ENCODE data around the gene SRR.
A peak's percentile ranks its signal among the peaks of the same experiment; 100 is the strongest.
"Not testable (repeated sequence)": the region's sequence is repeated elsewhere in the genome, so short reads cannot be mapped to it uniquely, and the experiment has no call there.

Gene SRR

DNA sequence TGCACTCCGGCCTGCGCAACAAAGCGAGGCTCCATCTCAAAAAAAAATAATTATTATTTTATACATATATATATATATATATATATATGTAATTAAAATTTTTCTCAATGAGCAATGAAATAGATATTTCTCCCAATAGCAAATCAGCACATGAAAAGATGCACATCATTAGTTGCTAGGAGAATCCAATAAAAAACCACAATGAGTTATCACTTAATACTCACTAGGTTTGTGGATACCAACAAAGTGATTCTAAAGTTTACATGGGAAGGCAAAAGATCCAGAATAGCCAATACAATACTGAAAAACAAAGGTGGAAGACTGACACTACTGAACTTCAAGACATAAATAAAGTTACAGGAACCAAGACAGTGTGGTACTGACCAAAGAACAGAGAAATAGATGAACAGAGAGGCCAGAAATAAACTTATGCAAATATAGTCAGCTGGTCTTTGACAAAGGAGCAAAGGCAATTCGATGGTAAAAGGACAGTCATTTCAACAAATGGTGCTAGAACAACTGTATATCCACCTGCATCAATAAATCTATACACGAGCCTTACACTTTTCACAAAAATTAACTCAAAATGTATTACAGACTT, 13.8 kb upstream of the SRR start:
- FAIRE-seq: peak; percentile 74
- no peak for DNase-seq (ENCODE audit: insufficient read length, low spot score)

DNA sequence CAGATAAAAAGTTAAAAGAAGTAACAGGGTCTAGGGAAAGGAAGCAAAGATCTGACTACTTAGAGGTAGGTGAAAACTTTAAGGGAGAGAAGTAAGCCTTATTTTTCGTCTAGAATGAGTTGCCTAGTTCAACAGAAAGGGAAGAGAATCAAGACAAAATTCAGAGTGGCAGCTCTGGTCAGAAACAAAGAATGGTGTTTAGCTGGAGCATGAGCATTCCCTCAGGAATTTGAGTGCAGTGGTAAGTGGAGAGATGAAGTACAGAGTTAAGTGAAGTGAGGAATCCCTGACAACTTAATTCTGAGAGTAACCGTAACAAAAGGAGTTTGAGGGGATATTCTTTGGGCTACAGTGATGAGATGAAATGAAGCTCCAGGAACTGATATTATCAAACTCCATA, 11.7 kb upstream of the SRR start:
- DNase-seq (ENCODE audit: insufficient read length, low spot score): no peak
- no peak for FAIRE-seq

DNA sequence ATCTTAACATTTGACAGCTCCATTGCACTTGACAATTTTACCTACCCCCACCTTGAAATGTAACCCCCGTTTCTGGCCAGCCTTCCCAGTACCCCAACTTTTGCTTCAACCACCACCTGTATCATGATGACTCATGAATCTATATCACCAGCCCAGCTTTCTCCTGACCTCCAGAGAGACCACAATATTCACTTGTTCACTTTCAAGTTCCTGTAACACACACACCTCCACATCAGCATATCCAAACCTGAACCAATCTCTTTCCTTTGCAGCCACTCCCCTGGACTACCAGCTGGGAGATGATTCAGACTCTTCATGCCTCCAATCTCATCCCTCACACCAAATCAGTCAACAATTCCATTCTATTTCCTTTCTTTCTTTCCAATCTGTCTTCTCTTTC, 8.2 kb upstream of the SRR start:
- FAIRE-seq (peak; percentile 33), DNase-seq (ENCODE audit: insufficient read length, low spot score) (no peak)

DNA sequence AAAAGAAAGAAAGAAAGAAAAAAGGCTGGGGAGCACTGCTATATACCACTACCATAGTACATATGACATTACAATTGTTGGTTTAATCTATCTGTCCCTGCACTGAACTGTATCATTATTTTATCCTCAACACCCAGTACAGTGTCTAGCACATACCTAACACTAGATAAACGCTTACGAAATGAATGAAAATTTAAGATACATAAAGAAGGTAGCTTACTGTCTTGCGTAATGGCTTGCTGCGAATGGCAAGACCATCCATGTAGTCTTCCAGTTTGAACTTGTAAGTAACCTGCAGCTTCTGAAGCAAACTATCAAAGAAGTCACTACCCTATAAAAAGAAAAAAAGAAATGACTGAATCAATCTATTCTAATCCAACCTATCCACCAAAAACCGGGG, 6.7 kb upstream of the SRR start:
- DNase-seq (ENCODE audit: insufficient read length, low spot score) (no peak), FAIRE-seq (no peak)

DNA sequence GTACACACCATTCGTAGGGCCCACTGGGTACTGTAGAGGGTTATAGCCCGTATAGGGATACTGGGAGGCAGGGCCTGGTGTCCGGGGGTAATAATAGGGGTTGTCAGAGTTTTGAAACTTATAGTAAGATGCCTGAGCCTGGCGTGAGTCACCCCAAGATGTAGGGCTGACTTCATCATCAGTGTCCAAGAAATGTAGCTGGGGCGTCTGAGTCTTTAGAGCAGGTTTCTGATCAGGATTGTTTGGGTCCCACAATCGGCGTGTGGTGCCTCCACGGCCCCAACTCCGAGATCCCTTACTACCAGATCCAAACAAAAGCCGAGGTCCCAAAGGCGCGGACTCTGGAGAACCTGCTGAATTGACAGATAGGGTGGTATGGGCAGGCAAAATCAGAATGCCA, 4.6 kb upstream of the SRR start:
- no peak for DNase-seq (ENCODE audit: insufficient read length, low spot score)
- no peak for FAIRE-seq

DNA sequence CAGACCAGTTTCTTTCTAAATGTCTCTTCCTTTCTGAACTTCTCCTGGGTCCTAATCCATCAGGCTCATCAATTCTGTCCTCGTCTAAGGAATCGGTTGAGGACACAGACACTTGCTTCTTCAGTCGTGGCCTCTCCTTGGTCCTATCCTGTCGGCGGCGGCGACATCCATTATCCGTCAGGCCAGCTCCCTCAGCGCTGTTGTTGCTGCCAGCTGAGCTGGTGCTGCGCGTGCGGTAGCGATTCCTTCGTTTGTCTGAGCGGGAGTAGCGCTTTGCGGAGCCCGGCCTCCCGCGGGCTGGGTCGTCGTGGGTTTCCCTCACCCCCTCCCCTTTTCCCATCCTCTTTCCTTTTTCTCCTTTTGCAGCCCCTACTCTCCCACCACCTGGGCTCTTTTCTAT, 4.0 kb upstream of the SRR start:
- FAIRE-seq (no peak), DNase-seq (ENCODE audit: insufficient read length, low spot score) (no peak)

DNA sequence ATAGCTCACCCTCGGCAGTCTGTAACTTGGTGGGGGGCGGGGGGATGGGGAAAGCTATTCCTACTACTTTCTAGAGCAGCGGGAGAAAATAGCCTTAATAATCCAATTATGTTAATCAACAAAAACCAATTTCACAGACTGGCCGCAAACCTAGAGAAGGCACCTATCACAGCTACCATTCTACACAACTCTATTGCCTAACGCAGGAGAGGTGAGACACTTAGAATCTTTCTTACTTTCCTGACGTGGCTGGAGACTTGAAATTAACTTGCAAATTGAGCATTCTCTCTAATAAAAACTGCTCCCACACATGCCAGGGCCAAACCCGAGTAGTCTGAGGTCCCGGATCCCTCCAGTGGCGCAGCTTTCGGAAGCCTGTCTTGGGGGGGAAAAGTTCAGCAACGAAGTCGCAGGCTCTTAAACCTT, 959 bp upstream of the SRR start:
- FAIRE-seq (peak; percentile 68), DNase-seq (ENCODE audit: insufficient read length, low spot score) (no peak)

DNA sequence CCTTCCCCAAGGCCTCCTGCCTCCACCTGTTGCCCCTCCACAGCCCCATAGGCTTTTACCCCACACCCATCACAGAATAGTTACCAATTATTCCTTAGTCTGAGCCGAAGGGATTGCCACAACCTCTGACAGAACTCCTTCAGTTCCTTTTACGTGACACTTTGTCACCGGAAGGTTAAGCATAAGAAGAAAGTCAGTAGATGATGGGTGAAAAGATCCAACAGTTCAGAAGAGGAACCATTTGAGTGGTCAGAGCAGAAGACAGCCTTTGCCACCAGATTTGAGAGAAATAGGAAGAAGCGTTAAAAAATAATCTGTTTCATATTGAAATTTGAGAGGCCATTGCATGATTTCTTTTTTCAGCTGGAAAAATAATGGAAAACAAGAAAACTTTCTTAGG, 1.2 kb downstream of the SRR start:
- no peak for DNase-seq (ENCODE audit: insufficient read length, low spot score)
- FAIRE-seq: no peak

DNA sequence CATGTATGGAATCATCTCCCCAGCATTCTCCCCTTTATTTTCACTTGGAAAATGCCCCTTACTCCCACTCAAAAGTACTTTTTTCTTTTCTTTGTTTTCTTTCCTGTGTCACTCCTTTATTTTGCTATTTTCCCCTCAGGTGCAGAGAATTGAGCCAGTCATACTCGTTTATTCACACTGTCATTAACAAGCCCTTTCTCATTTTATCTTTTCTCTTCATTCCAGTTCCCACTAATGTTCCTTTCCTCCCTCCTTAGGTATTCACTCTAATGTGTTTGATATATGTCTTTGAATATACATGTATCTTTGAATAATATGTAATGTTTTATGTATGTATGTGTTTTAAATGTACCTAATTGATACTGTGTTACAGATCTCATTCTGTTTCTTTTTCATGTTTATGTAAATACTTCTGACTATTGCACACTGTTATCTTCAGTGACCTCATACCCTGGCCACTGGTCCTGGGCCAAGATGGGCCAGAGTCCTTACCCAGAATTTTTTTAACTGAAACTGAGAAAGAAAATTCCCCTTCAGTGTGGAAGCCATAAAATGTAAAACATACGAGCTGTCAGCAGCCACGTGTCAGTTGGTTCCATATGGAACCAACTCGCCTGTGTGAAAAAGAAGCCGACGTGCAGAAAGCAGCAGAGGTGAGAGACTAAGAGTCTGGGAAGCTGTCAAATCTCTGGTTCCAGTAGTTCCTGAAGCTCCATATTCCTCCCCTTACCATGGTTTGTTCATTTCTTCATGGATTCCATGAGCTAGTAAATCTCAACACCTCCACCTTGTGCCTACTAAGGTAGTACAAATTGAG, 5.8 kb downstream of the SRR start:
- DNase-seq (ENCODE audit: insufficient read length, low spot score) (no peak), FAIRE-seq (no peak)

DNA sequence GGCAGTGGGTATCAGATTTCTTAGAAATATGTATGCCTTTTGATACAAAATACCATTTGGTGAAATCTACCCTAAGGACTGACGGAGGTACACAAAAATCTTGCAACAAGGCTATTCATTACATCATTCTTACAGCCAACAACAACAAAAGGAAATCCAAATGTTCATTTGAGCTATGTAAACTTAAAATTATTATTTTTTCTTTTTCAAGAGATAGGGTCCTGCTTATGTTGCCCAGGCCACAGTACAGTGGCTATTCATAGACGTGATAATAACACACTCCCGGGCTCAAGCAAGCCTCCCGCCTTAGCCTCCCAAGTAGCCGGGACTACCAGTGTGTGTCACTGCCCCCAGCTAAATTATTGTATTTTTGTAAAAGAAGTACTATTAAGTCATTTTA, 9.0 kb downstream of the SRR start:
- FAIRE-seq: no peak

DNA sequence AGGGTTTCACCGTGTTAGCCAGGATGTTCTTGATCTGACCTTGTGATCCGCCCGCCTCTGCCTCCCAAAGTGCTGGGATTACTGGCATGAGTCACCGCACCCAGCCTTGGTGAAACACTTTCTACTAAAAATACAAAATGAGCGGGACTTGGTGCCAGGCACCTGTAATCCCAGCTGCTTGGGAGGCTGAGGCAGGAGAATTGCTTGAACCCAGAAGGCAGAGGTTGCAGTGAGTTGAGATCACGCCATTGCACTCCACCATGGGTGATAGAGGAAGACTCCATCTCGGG, 13.1 kb downstream of the SRR start:
- not testable (repeated sequence) for DNase-seq (ENCODE audit: insufficient read length, low spot score); FAIRE-seq

More for the DNA sequence above, 9.0 kb downstream of the SRR start:
- no peak for DNase-seq (ENCODE audit: insufficient read length, low spot score)

DNA sequence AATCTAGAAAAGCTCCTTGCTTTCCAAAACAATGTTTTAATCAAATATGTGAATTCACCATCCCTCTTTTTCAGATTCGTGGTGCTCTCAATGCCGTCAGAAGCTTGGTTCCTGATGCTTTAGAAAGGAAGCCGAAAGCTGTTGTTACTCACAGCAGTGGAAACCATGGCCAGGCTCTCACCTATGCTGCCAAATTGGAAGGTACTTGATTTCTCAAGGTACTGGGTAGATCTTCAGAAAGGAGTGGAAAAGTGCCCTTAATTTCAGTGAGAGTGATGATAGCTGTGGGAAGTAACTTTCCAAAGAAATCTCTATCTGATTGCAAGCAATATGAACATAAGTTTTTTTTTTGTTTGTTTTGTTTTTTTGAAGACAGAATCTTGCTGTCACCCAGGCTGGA, 14.0 kb downstream of the SRR start:
- no peak for DNase-seq (ENCODE audit: insufficient read length, low spot score)
- FAIRE-seq: no peak

DNA sequence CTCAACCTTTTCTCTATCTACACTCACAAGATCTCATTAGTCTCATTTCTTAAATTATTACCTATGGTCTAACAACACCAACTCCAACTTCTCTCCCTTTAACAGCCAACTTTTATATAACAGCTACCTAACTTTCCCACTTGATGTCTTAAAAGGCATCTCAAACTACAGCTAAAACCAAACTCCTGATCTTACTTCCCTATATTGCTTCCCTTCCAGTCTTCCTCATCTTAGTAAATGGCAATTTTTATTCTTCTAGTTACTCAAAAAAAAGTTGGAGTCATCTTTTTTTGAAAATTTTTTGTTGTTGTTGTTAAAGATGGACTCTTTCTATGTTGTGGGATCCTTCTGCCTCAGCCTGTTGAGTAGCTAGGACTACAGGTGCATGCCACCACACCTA, 15.3 kb downstream of the SRR start:
- FAIRE-seq: no peak
- no peak for DNase-seq (ENCODE audit: insufficient read length, low spot score)

DNA sequence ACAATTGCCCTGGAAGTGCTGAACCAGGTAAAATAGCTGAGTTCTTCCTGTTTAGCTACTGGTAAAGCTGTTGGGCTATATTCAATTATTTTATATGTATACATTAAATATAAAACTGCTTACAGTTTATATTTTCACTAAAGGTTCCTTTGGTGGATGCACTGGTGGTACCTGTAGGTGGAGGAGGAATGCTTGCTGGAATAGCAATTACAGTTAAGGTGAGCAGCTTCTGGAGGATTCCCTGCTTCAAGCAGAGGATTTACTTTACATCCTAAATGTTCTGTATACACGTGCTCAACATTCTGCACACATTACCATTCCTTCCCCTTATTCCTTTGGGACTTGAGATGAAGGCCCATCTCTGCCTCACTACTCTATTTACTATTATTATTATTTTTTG, 17.6 kb downstream of the SRR start:
- FAIRE-seq (no peak), DNase-seq (ENCODE audit: insufficient read length, low spot score) (no peak)

DNA sequence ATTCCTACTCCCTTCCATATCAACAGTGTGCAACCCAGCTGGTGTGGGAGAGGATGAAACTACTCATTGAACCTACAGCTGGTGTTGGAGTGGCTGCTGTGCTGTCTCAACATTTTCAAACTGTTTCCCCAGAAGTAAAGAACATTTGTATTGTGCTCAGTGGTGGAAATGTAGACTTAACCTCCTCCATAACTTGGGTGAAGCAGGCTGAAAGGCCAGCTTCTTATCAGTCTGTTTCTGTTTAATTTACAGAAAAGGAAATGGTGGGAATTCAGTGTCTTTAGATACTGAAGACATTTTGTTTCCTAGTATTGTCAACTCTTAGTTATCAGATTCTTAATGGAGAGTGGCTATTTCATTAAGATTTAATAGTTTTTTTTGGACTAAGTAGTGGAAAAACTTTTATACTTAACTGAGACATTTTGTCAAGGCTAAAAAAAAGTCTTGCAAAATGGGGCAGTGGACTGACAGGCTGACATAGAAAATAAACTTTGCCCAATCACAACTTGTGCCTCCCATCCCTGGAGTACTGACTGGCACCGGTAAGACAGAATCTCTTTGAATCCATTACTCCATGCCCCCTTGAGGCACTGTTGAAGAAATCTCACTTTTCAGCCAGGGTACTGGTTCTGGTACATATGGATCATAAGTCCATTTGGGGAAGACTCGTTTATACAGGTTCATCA, 20.0 kb downstream of the SRR start:
- no peak for FAIRE-seq
- no peak for DNase-seq (ENCODE audit: insufficient read length, low spot score)

DNA sequence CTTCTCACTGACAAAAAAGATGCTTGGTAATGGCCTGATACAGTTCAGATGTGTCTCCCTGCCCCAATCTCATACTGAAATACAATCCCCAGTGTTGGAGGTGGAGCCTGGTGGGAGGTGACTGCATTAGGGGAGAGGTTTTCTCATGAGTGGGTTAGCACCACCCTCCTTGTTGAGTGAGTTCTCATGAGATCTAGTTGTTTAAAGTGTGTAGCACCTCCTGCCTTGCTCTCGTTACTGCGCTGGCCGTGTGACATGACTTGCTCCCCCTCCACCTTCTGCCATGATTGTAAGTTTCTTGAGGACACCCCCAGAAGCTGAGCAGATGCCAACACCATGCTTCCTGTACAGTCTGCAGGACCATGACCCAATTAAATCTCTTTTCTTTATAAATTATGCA, 27.6 kb downstream of the SRR start:
- FAIRE-seq (no peak), DNase-seq (ENCODE audit: insufficient read length, low spot score) (no peak)

DNA sequence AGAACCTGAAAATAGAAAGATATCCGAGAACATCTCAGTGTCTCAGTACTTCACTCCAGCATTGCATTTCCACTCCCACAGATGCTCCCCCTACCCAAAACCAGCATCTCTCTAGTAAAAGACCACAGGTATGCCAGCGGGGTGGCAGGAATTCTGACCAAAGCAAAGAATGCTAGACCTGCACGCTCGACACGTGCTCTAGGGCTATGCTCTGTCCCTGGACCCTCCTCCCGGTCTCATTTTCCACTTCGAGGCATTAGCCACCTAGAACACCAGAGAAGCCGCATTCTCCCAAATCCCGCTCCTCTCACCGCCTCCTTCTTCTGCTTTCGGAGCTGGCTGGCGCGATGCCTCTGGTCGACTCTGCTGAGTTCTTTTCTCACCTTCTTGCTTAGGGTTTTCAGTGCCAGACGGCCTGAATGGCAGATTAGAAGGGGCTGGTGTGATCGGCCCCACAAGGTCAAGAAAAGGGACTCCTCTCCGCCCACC, 32.0 kb downstream of the SRR start:
- FAIRE-seq (peak; percentile 39), DNase-seq (ENCODE audit: insufficient read length, low spot score) (no peak)

DNA sequence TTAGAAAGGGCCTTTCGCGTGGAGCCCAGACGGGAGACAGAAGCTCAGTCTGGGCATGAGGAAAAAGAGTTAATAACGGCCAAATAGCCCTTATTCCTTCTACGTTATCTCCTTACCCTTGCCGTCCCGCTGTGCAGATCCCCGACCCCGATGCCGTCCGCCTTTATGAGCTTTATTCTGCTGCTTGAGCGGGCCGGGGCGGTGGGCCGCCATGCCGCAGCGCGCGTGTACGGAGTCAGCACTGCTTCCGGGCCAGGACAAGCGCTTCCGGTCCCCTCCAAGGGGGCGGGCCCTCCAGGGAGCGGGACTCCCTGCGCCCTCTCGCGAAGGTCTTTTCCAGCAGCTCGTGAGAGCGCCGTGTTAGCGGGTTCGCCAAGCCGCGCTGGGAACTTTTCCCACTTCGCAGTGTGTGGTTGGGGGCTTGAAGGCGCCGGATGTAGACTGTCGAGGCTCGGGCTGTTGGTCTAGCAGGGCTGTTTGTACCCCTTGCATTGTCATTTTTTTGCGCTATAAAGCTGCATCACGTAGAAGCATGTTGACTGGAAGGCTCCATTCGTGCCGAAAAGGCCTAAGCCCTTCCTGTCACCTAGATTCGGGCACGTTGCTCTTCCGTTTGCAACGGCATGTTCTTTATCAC, 32.6 kb downstream of the SRR start, which contains the start of gene TSR1:
TSS of gene TSR1 (minus strand) at position 243 of the 637 bp plus-strand sequence. CDS start at position 213, 30 bp downstream.
- DNase-seq (ENCODE audit: insufficient read length, low spot score) (peak; percentile 99), FAIRE-seq (peak; percentile 98)

DNA sequence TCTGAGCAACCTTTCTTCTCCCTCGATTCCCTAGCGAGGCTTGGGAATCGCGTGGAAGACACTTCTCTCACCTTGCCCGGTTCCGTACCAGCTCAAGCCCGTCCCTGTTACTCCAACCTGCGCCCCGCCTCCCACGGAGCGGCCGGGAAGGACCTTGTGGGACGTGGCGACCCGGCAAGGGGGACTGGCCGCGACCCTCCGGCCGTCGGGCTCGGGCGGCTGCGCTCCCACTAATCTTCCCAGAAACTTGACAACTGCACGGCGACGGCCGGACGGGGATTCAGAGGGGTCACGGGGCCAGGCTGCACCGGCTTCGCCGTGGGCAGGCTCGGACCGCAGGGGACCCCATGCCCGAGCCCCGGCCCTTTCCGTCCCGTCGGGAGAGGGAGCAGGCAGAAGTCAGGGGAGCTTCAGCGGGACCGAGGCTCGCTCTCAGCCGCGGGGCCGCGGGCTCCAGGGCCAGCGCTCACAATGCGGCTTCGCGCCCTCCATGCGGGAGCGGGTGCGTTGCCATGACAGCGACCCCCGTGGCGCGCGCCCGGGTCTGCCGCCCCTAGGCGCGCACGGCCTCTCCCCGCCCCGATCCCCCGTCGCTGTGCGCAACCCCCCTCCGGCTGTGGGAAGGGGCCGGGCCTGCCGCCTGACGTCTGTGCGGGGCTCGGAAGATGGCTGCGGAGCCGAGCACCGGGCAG, 33.2 kb downstream of the SRR start, which contains the start of gene SGSM2:
TSS of gene SGSM2 (plus strand) at position 650 of the 692 bp plus-strand sequence. CDS start 188 bp downstream, outside the sequence.
- DNase-seq (ENCODE audit: insufficient read length, low spot score) (peak; percentile 78), FAIRE-seq (no peak)

DNA sequence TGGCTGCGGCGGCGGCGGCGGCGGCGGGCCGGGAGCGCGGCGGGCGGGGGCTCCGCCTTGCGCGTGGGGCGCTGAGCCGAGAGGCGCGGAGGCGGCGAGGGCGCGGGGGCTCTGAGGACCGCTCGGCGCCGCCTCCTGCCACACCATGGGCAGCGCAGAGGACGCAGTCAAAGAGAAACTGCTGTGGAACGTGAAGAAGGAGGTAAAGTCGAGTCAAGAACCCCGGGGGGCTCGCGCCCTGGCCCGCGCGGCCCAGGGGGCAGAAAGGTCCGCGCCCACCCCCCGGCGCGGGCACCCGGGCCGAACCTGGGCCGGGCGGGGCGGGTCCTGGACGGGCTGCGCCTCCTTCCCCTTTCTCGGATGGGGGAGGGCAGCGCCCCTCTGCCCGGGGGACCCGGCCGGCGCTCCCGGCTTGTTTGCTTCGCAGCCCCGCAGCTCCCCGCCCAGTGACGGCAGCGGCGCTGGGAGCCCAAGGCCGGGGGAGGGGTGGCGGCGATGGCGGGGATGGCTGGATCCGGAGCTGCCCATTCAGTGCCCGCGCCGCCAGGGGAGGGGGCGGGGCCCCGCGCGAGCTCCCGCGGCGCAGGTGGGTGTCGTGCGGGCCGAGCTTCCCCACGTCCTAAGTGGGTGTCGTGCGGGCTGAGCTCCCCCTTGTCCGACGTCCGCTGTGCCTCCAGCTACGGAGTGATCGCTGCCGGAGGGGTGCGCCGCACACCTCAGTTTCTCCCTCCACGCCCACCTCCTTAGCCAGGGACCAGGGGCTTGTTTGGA, 34.0 kb downstream of the SRR start:
- FAIRE-seq (peak; percentile 28), DNase-seq (ENCODE audit: insufficient read length, low spot score) (peak; percentile 63)
